WTC11 (cell line): Measurements from ENCODE around the gene DEXI. TPM values are rescaled to one million over a fixed set of nuclear protein-coding genes. Genes with fewer than 3 reads are reported as not detected.
A peak's percentile ranks its signal among the peaks of the same experiment; 100 is the strongest.

Experiments
- ATAC-seq: fragments of 200-7000 bp; cut with Tn5 transposase; 2 replicates; pipeline ENCODE4 v1.10.0; 2021; ENCODE audit warnings: mild to moderate bottlenecking, moderate library complexity
- CTCF ChIA-PET: fragments of 300-600 bp; sonication (Branson Sonifier 250); formaldehyde crosslinking; loops from one replicate; lab custom pipeline; 2021; ENCODE audit warnings: antibody characterized with exemption; lab: Charles Lee
- POLR2A ChIA-PET: fragments of 350-600 bp; sonication (Branson Sonifier 250); formaldehyde crosslinking; loops from one replicate; lab custom pipeline; 2021; ENCODE audit warnings: antibody characterized with exemption; lab: Charles Lee
- DNase-seq: peaks from one replicate; pipeline ENCODE4 v3.0.0; 2021; ENCODE audit warnings: low spot score
- H3K27ac Mint-ChIP-seq: 2 replicates; pipeline ENCODE4 v1.8.0; 2021; ENCODE audit warnings: mixed read lengths
- H3K27me3 Mint-ChIP-seq: 2 replicates; pipeline ENCODE4 v1.8.0; 2021; ENCODE audit warnings: low read depth, mild to moderate bottlenecking, moderate library complexity, mixed read lengths
- H3K36me3 Mint-ChIP-seq: 2 replicates; pipeline ENCODE4 v1.8.0; 2021; ENCODE audit warnings: mixed read lengths
- H3K4me1 Mint-ChIP-seq: 2 replicates; pipeline ENCODE4 v1.8.0; 2022; ENCODE audit warnings: mixed read lengths
- H3K4me3 Mint-ChIP-seq: 2 replicates; pipeline ENCODE4 v1.8.0; 2021; ENCODE audit warnings: mild to moderate bottlenecking, moderate library complexity, mixed read lengths
- H3K9me3 Mint-ChIP-seq: 2 replicates; pipeline ENCODE4 v1.8.0; 2021; ENCODE audit warnings: mixed read lengths
- AFF4 ChIP-seq: sonication (generic); formaldehyde crosslinking; IDR thresholded peaks from 2 replicates; pipeline ENCODE4 v1.8.1; 2023; ENCODE audit warnings: mild to moderate bottlenecking, missing genetic modification reagents, borderline replicate concordance
- CBFB ChIP-seq: sonication (generic); formaldehyde crosslinking; IDR thresholded peaks from 2 replicates; pipeline ENCODE4 v1.8.1; 2022; ENCODE audit warnings: mild to moderate bottlenecking, low read depth, missing genetic modification reagents
- IRF1 ChIP-seq: sonication (generic); formaldehyde crosslinking; IDR thresholded peaks from 2 replicates; pipeline ENCODE4 v1.8.0; 2023; ENCODE audit warnings: missing genetic modification reagents
- MAX ChIP-seq: sonication (generic); formaldehyde crosslinking; IDR thresholded peaks from 2 replicates; pipeline ENCODE4 v1.8.0; 2022; ENCODE audit warnings: mild to moderate bottlenecking, missing genetic modification reagents
- MYBL2 ChIP-seq: sonication (generic); formaldehyde crosslinking; IDR thresholded peaks from 2 replicates; pipeline ENCODE4 v1.8.1; 2023; ENCODE audit warnings: mild to moderate bottlenecking, moderate library complexity, missing genetic modification reagents
- NFATC4 ChIP-seq: fragments of 250-450 bp; sonication (Bioruptor Pico); IDR thresholded peaks from 2 replicates; pipeline ENCODE4 v1.9.0; 2021; ENCODE audit warnings: mild to moderate bottlenecking
- SP1 ChIP-seq: sonication (generic); formaldehyde crosslinking; conservative IDR thresholded peaks from 2 replicates; pipeline ENCODE4 v1.8.1; 2022; ENCODE audit warnings: missing genetic modification reagents
- TEAD1 ChIP-seq: sonication (generic); formaldehyde crosslinking; IDR thresholded peaks from 2 replicates; pipeline ENCODE4 v1.8.0; 2022; ENCODE audit warnings: mild to moderate bottlenecking, missing genetic modification reagents
- ZBTB21 ChIP-seq: sonication (generic); formaldehyde crosslinking; IDR thresholded peaks from 2 replicates; pipeline ENCODE4 v1.8.1; 2023; ENCODE audit warnings: mild to moderate bottlenecking, missing genetic modification reagents, borderline replicate concordance
- ZMAT4 ChIP-seq: fragments of 250-450 bp; sonication (Bioruptor Pico); IDR thresholded peaks from 2 replicates; pipeline ENCODE4 v1.9.0; 2021; ENCODE audit warnings: mild to moderate bottlenecking
- ZNF396 ChIP-seq: fragments of 250-450 bp; sonication (Bioruptor Pico); IDR thresholded peaks from 2 replicates; pipeline ENCODE4 v1.8.0; 2021; ENCODE audit warnings: mild to moderate bottlenecking, moderate library complexity, borderline replicate concordance
- total RNA-seq: library from RNA; stranded (reverse); gene quantifications from 3 replicates; pipeline ENCODE4 v1.2.3, GENCODE V29; 2021
- TF ChIP-seq, protein P1 (sequence below): sonication (generic); formaldehyde crosslinking; IDR thresholded peaks from 2 replicates; pipeline ENCODE4 v1.8.0; 2022; ENCODE audit warnings: missing genetic modification reagents

DEXI gene
- total RNA-seq, 1 experiment from 2014 or later: 33.7 TPM

DNA sequence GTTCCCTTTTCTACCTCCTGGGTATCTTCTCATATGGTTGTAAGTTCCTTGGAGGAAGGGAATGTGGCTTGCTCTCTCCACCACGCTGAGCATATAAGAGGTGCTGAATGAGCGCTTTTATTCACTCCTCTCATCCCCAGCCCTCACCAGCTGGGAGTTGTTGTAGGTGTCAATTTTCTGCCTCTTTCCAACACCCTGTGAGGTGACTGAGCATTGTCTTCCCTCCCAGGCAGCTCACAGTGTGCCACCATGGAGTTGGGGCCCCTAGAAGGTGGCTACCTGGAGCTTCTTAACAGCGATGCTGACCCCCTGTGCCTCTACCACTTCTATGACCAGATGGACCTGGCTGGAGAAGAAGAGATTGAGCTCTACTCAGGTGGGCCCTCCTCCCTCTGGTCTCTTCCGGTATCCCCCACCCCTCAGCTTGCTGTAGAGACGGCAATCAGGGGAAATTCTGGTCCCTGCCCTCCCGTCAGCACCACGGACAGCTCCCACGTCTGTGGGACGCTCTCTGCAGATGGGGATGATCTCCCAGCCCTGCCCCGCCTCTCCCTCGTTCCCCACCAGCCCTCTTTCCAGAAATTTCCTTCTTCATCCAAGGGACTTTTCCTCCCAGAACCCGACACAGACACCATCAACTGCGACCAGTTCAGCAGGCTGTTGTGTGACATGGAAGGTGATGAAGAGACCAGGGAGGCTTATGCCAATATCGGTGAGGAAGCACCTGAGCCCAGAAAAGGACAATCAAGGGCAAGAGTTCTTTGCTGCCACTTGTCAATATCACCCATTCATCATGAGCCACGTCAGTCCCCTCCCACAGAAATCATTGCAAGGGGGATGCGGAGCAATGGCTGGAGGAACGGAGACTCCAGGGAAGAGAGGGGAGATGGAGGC, 47.0 kb downstream of the DEXI start (continued):
- no peak for TF ChIP-seq AFF4 (CRISPR knock-in tag)
- TF ChIP-seq CBFB (CRISPR knock-in tag): no peak
- no peak for TF ChIP-seq ZMAT4
- TF ChIP-seq TEAD1 (CRISPR knock-in tag): peak; percentile 59; the same call in 1 of the 2 replicates

GRCh38 chr16:10892782-10893318, 49.4 kb downstream of the DEXI start:
- POLR2A ChIA-PET: no interaction called here
- Mint-ChIP-seq H3K9me3 (no peaks in the 10 kb centered on the region), H3K27me3 (peaks cover 4% of the 10 kb centered on the region; the same call in 1 of the 2 replicates), H3K4me3 (no peak overlapping the region), H3K36me3 (no peaks in the 10 kb centered on the region), H3K4me1 (peaks cover 8% of the 10 kb centered on the region), H3K27ac (no peak overlapping the region)
- TF ChIP-seq MYBL2: no peak
- ATAC-seq: peak; percentile 16; the same call in 1 of the 2 replicates
- CTCF ChIA-PET: interaction anchor here (0.8 to 1.2 kb wide), 4 partner anchors 14 to 52 kb away, joined by 3 to 10 read pairs (median 4); partner anchors contain the start of gene CLEC16A
- no peak for DNase-seq

- ChIA-PET POLR2A (no interaction called here), CTCF (interaction anchor here (1.0 to 2.4 kb wide), 2 partner anchors 29 kb away, joined by 4 to 12 read pairs; no protein-coding TSS in a partner anchor)
- no peak overlapping the region for H3K4me3 Mint-ChIP-seq
- ATAC-seq: no peak
- no peaks in the 10 kb centered on the region for H3K9me3 Mint-ChIP-seq
- H3K27me3 Mint-ChIP-seq: no peaks in the 10 kb centered on the region; the same call in 1 of the 2 replicates
- TF ChIP-seq SP1 (CRISPR knock-in tag): no peak
- no peak for TF ChIP-seq ZNF396 (CRISPR knock-in tag)
- no peak for TF ChIP-seq IRF1 (CRISPR knock-in tag)
- TF ChIP-seq MAX (CRISPR knock-in tag): no peak
- TF ChIP-seq ZBTB21 (CRISPR knock-in tag): no peak
- H3K4me1 Mint-ChIP-seq: peaks cover under 1% of the 10 kb centered on the region
- DNase-seq: no peak
- no peak overlapping the region for H3K27ac Mint-ChIP-seq
- no peaks in the 10 kb centered on the region for H3K36me3 Mint-ChIP-seq
Observed at GRCh38 chr16:10889855-10890254, 52.4 kb downstream of the DEXI start.

DNA sequence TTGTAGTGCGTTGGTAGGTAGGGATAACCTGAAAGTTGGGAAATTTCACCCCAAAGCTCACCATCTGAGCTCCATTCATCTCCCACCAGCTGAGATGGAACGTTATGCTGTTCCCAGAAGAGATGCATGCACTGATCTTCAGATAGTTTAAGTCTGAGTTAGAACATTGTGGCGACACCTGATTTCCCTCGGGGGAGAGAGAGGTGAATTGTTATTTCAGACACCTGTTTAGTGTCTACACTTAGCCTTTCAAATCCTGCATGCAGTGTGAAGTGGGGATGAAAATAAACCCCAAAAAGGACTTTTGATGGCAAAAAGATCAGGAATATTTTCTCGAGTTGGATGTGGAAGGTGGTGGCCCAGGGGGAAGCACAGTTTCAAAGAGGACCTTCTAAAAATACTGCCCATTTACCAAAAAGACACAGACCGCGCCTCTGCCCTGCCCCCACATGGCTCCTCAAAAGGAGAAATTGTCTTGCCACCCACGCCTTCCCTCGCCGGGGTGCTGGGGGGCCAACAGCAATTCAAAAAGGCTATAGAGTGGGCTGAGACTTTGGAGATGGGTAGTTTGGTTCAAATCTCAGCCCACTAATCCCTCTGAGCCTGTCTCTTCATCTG, 53.8 kb downstream of the DEXI start:
- H3K9me3 Mint-ChIP-seq: no peaks in the 10 kb centered on the region
- peaks cover 3% of the 10 kb centered on the region for H3K4me1 Mint-ChIP-seq
- H3K27me3 Mint-ChIP-seq: no peaks in the 10 kb centered on the region; the same call in 1 of the 2 replicates
- ChIA-PET POLR2A (no interaction called here), CTCF (interaction anchor here (2.0 kb wide), 1 partner anchor 30 kb away, joined by 5 read pairs; no protein-coding TSS in a partner anchor)
- H3K27ac Mint-ChIP-seq: no peak overlapping the region
- H3K4me3 Mint-ChIP-seq: no peak overlapping the region
- ATAC-seq (no peak), DNase-seq (no peak)
- TF ChIP-seq NFATC4: no peak
- TF ChIP-seq, protein P1, sequence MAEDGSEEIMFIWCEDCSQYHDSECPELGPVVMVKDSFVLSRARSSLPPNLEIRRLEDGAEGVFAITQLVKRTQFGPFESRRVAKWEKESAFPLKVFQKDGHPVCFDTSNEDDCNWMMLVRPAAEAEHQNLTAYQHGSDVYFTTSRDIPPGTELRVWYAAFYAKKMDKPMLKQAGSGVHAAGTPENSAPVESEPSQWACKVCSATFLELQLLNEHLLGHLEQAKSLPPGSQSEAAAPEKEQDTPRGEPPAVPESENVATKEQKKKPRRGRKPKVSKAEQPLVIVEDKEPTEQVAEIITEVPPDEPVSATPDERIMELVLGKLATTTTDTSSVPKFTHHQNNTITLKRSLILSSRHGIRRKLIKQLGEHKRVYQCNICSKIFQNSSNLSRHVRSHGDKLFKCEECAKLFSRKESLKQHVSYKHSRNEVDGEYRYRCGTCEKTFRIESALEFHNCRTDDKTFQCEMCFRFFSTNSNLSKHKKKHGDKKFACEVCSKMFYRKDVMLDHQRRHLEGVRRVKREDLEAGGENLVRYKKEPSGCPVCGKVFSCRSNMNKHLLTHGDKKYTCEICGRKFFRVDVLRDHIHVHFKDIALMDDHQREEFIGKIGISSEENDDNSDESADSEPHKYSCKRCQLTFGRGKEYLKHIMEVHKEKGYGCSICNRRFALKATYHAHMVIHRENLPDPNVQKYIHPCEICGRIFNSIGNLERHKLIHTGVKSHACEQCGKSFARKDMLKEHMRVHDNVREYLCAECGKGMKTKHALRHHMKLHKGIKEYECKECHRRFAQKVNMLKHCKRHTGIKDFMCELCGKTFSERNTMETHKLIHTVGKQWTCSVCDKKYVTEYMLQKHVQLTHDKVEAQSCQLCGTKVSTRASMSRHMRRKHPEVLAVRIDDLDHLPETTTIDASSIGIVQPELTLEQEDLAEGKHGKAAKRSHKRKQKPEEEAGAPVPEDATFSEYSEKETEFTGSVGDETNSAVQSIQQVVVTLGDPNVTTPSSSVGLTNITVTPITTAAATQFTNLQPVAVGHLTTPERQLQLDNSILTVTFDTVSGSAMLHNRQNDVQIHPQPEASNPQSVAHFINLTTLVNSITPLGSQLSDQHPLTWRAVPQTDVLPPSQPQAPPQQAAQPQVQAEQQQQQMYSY (CRISPR knock-in tag): no peak
- no peaks in the 10 kb centered on the region for H3K36me3 Mint-ChIP-seq
